Measurements from ENCODE around the gene PPARG.

GRCh38 chr3:12447075-12447474, 158.2 kb downstream of the PPARG start:
- TF ChIP-seq POLR2A (IDR thresholded peaks at IDR 0.05) (no peak), CTCF (IDR thresholded peaks at IDR 0.05) (no peak), POLR2AphosphoS5 (IDR thresholded peaks at IDR 0.05) (no peak)
